Thoracic aorta (tissue), 2 donors: Measurements from ENCODE around the gene LMO7. TPM values are rescaled to one million over a fixed set of nuclear protein-coding genes. Genes with fewer than 3 reads are reported as not detected.
"Not testable (repeated sequence)": the region's sequence is repeated elsewhere in the genome, so short reads cannot be mapped to it uniquely, and the experiment has no call there.

Source experiments
- ATAC-seq: fragments of 150-250 bp; one replicate; pipeline ENCODE4 v1.8.0; 2017; ENCODE audit warnings: low read depth; ENCODE audit not compliant: insufficient number of reproducible peaks, low FRiP score
- DNase-seq: peaks from one replicate; pipeline ENCODE4 v3.0.0-alpha.2; 2020; ENCODE audit warnings: low spot score
- H3K27ac ChIP-seq, 2 donors: fragments of 200-600 bp; sonication (generic); 1 replicate in 1 of 2; 2 replicates in 1 of 2; pipeline ENCODE4 v1.5.1; 2016; ENCODE audit warnings: mild to moderate bottlenecking in 2 of 2, moderate library complexity in 2 of 2
- H3K27me3 ChIP-seq: fragments of 200-600 bp; sonication (generic); replicated peaks from 2 replicates; pipeline ENCODE4 v1.6.0; 2016; ENCODE audit warnings: mild to moderate bottlenecking; ENCODE audit not compliant: insufficient read depth
- H3K36me3 ChIP-seq: fragments of 200-600 bp; sonication (generic); one replicate; pipeline ENCODE4 v1.5.1; 2016
- H3K4me1 ChIP-seq, 2 donors: fragments of 200-600 bp; sonication (generic); 1 replicate in 1 of 2; 2 replicates in 1 of 2; pipeline versions ENCODE4 v1.5.1 to v1.6.0; 2016; ENCODE audit warnings: low read depth in 2 of 2, mild to moderate bottlenecking in 1 of 2; ENCODE audit not compliant: control insufficient read depth in 1 of 2
- H3K4me3 ChIP-seq: fragments of 200-600 bp; sonication (generic); 2 replicates; pipeline ENCODE4 v1.5.1; 2016; ENCODE audit warnings: mild to moderate bottlenecking
- H3K9me3 ChIP-seq: fragments of 200-600 bp; sonication (generic); 2 replicates; pipeline ENCODE4 v1.5.1; 2016
- CTCF ChIP-seq: fragments of 200-600 bp; sonication (generic); IDR thresholded peaks from one replicate; pipeline ENCODE4 v1.5.1; 2019; ENCODE audit warnings: antibody characterized with exemption
- total RNA-seq, 2 donors: library from RNA; depleted of rRNA; stranded (reverse); fragments of >200 nt; gene quantifications; one replicate each; pipeline versions ENCODE4 v1.1.0 to v1.2.3, GENCODE V29; 2016

Gene LMO7
- total RNA-seq, 2 donors from 2014 or later: 76.3 to 89.9 TPM

- no peak for DNase-seq
- Histone ChIP-seq H3K36me3 (no peaks in the 10 kb centered on the region), H3K27ac (no peak overlapping the region), H3K4me3 (no peak overlapping the region), H3K27me3 (no peaks in the 10 kb centered on the region), H3K9me3 (no peaks in the 10 kb centered on the region), H3K4me1 (no peaks in the 10 kb centered on the region)
- no peak for ATAC-seq
- no peak for TF ChIP-seq CTCF
Observed at GRCh38 chr13:75691183-75691582, 55.1 kb downstream of the LMO7 start.

GRCh38 chr13:75693227-75693626 lies 57.1 kb downstream of the LMO7 start:
- Histone ChIP-seq H3K4me1 (peaks cover 0 to 5% of the 10 kb centered on the region in 2 donors), H3K36me3 (no peaks in the 10 kb centered on the region), H3K4me3 (no peak overlapping the region), H3K27me3 (no peaks in the 10 kb centered on the region), H3K9me3 (no peaks in the 10 kb centered on the region), H3K27ac (no peak overlapping the region)
- ATAC-seq: no peak
- no peak for TF ChIP-seq CTCF
- no peak for DNase-seq

- DNase-seq: no peak
- no peaks in the 10 kb centered on the region for H3K27me3 ChIP-seq
- H3K36me3 ChIP-seq: no peaks in the 10 kb centered on the region
- H3K4me3 ChIP-seq: no peak overlapping the region
- peaks cover 0 to 5% of the 10 kb centered on the region in 2 donors for H3K4me1 ChIP-seq
- H3K27ac ChIP-seq: no peak overlapping the region
- H3K9me3 ChIP-seq: no peaks in the 10 kb centered on the region
- TF ChIP-seq CTCF: no peak
- ATAC-seq: no peak
Observed at GRCh38 chr13:75694722-75695121, 58.6 kb downstream of the LMO7 start.

GRCh38 chr13:75695908-75696307 lies 59.8 kb downstream of the LMO7 start:
- H3K27me3 ChIP-seq, H3K9me3 ChIP-seq, H3K27ac ChIP-seq, DNase-seq, ATAC-seq, H3K36me3 ChIP-seq: not testable (repeated sequence)
- TF ChIP-seq CTCF: peak; percentile 97
- peaks cover 0 to 12% of the 10 kb centered on the region in 2 donors for H3K4me1 ChIP-seq
- peak overlapping the region; percentile 34 for H3K4me3 ChIP-seq

GRCh38 chr13:75699062-75699461 lies 62.9 kb downstream of the LMO7 start:
- no peaks in the 10 kb centered on the region for H3K9me3 ChIP-seq
- H3K27me3 ChIP-seq: no peaks in the 10 kb centered on the region
- peaks cover 3 to 27% of the 10 kb centered on the region in 2 donors for H3K4me1 ChIP-seq
- no peak overlapping the region for H3K4me3 ChIP-seq
- no peak for TF ChIP-seq CTCF
- no peak overlapping the region for H3K27ac ChIP-seq
- H3K36me3 ChIP-seq: no peaks in the 10 kb centered on the region
- ATAC-seq (no peak), DNase-seq (no peak)

- H3K27me3 ChIP-seq, H3K9me3 ChIP-seq, DNase-seq, H3K4me3 ChIP-seq, ATAC-seq, H3K27ac ChIP-seq, H3K36me3 ChIP-seq: not testable (repeated sequence)
- peaks cover 3 to 28% of the 10 kb centered on the region in 2 donors for H3K4me1 ChIP-seq
Observed at GRCh38 chr13:75699717-75700116, 63.6 kb downstream of the LMO7 start.
